ENCODE data around the gene ADAT1. TPM values are rescaled to one million over a fixed set of nuclear protein-coding genes. Genes with fewer than 3 reads are reported as not detected.

ADAT1 gene
- total RNA-seq, 1 experiment from 2014 or later = 90.4 TPM

GRCh38 chr16:75559564-75560372 is 63.3 kb downstream of the ADAT1 start:
- TF ChIP-seq CTCF (IDR thresholded peaks at IDR 0.05; ENCODE audit: unreplicated experiment) = no peak
- H3K4me3 Mint-ChIP-seq (ENCODE audit: low read depth, unreplicated experiment) = no peak overlapping the region
- CTCF ChIA-PET = no interaction called here
- no peak for DNase-seq
- BruUV-seq (replicated peaks) = no TSS peak
- intact Hi-C loops (cut with micrococcal nuclease; ENCODE audit: unreplicated experiment) = loop anchor here (5.0 kb wide), 1 partner anchor 42 kb away; no protein-coding TSS in a partner anchor
- H3K9me3 Mint-ChIP-seq (ENCODE audit: low read depth, unreplicated experiment) = no peaks in the 10 kb centered on the region
- peaks cover 22% of the 10 kb centered on the region for H3K36me3 Mint-ChIP-seq (ENCODE audit: insufficient read depth, unreplicated experiment)
- no peak overlapping the region for H3K27ac Mint-ChIP-seq (ENCODE audit: unreplicated experiment)
- H3K27me3 Mint-ChIP-seq (ENCODE audit: unreplicated experiment) = peaks cover 27% of the 10 kb centered on the region
- H3K4me1 Mint-ChIP-seq (ENCODE audit: low read depth, unreplicated experiment) = peaks cover 39% of the 10 kb centered on the region

GRCh38 chr16:75558846-75559401 is 64.2 kb downstream of the ADAT1 start:
- Mint-ChIP-seq H3K9me3 (ENCODE audit: low read depth, unreplicated experiment) (no peaks in the 10 kb centered on the region), H3K27ac (ENCODE audit: unreplicated experiment) (no peak overlapping the region), H3K27me3 (ENCODE audit: unreplicated experiment) (peaks cover 20% of the 10 kb centered on the region), H3K36me3 (ENCODE audit: insufficient read depth, unreplicated experiment) (peaks cover 30% of the 10 kb centered on the region), H3K4me1 (ENCODE audit: low read depth, unreplicated experiment) (peaks cover 35% of the 10 kb centered on the region), H3K4me3 (ENCODE audit: low read depth, unreplicated experiment) (no peak overlapping the region)
- BruUV-seq (replicated peaks) = no TSS peak
- CTCF ChIA-PET = interaction anchor here (1.2 kb wide), 1 partner anchor 14 kb away, joined by 3 read pairs; no protein-coding TSS in a partner anchor
- no peak for TF ChIP-seq CTCF (IDR thresholded peaks at IDR 0.05; ENCODE audit: unreplicated experiment)
- intact Hi-C loops (cut with micrococcal nuclease; ENCODE audit: unreplicated experiment) = loop anchor here (5.0 kb wide), 1 partner anchor 42 kb away; no protein-coding TSS in a partner anchor
- DNase-seq = peak; percentile 23

- DNase-seq = no peak
- peaks cover 34% of the 10 kb centered on the region for H3K4me1 Mint-ChIP-seq (ENCODE audit: low read depth, unreplicated experiment)
- BruUV-seq (replicated peaks) = no TSS peak
- H3K9me3 Mint-ChIP-seq (ENCODE audit: low read depth, unreplicated experiment) = no peaks in the 10 kb centered on the region
- no peaks in the 10 kb centered on the region for H3K27me3 Mint-ChIP-seq (ENCODE audit: unreplicated experiment)
- H3K27ac Mint-ChIP-seq (ENCODE audit: unreplicated experiment) = peak overlapping the region; percentile 48
- intact Hi-C loops (cut with micrococcal nuclease; ENCODE audit: unreplicated experiment) = loop anchor here (2.0 to 5.0 kb wide), 2 partner anchors 39 to 86 kb away; no protein-coding TSS in a partner anchor
- peak overlapping the region; percentile 91 for H3K4me3 Mint-ChIP-seq (ENCODE audit: low read depth, unreplicated experiment)
- TF ChIP-seq CTCF (IDR thresholded peaks at IDR 0.05; ENCODE audit: unreplicated experiment) = no peak
- CTCF ChIA-PET = interaction anchor here (0.9 to 1.9 kb wide), 2 partner anchors 9 to 39 kb away, joined by 5 to 12 read pairs; no protein-coding TSS in a partner anchor
- peaks cover 31% of the 10 kb centered on the region for H3K36me3 Mint-ChIP-seq (ENCODE audit: insufficient read depth, unreplicated experiment)
Measured at GRCh38 chr16:75556431-75556950, 66.6 kb downstream of the ADAT1 start.

- H3K4me3 Mint-ChIP-seq (ENCODE audit: low read depth, unreplicated experiment) = peak within 1 kb of the TSS; percentile 91
- CTCF ChIA-PET = interaction anchor here (0.5 to 1.9 kb wide), 3 partner anchors 9 to 791 kb away, joined by 3 to 12 read pairs (median 5); no protein-coding TSS in a partner anchor
- intact Hi-C loops (cut with micrococcal nuclease; ENCODE audit: unreplicated experiment) = loop anchor here (2.0 to 5.0 kb wide), 2 partner anchors 39 to 85 kb away; no protein-coding TSS in a partner anchor
- BruUV-seq (replicated peaks) = no TSS peak
- no peaks in the 10 kb centered on the region for H3K27me3 Mint-ChIP-seq (ENCODE audit: unreplicated experiment)
- peaks cover 34% of the 10 kb centered on the region for H3K4me1 Mint-ChIP-seq (ENCODE audit: low read depth, unreplicated experiment)
- H3K36me3 Mint-ChIP-seq (ENCODE audit: insufficient read depth, unreplicated experiment) = peaks cover 31% of the 10 kb centered on the region
- no peak for TF ChIP-seq CTCF (IDR thresholded peaks at IDR 0.05; ENCODE audit: unreplicated experiment)
- peak; percentile 98 for DNase-seq
- peak within 1 kb of the TSS; percentile 78 for H3K27ac Mint-ChIP-seq (ENCODE audit: unreplicated experiment)
- H3K9me3 Mint-ChIP-seq (ENCODE audit: low read depth, unreplicated experiment) = no peaks in the 10 kb centered on the region
Measured at GRCh38 chr16:75555707-75556430, 67.2 kb downstream of the ADAT1 start, which contains the start of gene TMEM231. Gene TMEM231, minus strand, starts transcription at chr16:75556252. Its CDS starts 43 bp downstream, at chr16:75556209.

Measured in Calu3 (cell line).